ENCODE measurements around the gene ZG16B.

DNA sequence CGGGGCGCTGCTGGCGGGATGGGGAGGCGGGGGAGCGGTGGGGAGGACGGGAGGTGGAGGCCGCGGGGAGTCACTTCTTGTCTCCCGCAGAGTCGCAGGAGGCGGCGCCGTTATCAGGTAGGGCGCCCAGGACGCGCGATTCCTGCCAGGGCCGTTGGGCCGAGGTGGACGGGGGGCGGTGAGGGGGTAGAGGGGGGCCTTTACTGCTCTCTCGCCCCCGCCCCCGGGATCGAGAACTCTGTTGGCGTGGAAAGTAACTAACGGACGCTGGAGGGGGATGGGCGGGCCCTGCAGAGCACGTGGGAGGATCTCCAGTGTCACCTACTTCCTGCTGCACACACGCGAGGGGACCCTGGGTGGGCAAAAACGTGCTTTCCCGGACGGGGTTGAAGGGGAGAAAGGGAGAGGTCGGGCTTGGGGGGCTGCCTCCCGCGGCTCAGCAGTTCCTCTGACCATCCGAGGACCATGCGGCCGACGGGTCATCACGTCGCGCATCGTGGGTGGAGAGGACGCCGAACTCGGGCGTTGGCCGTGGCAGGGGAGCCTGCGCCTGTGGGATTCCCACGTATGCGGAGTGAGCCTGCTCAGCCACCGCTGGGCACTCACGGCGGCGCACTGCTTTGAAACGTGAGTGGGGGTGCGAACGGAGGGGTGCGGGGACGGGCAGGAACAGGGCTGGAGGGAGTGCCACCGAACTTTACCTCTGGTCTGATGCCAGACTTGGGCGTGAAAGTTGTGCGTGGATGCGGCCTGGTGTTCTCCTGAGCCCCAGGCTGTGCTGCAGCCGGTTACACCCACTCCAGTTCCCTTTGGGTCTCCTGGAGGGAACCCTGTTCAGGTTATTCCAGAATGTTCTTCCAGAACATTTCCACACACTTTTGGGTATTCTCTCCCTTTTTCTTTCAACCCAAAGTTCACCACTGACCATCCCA, 12.5 kb upstream of the ZG16B start:
- TF ChIP-seq POLR2A (IDR thresholded peaks at IDR 0.05) (no peak), CTCF (IDR thresholded peaks at IDR 0.05) (no peak)

Measured in ovary (tissue), 3 donors.